Stimulated activated CD4-positive, alpha-beta T cell treated with anti-CD3 and anti-CD28 coated beads, Interleukin-1b, Interleukin-23, amount 100 ng/mL, for 48 hours (primary cell): ENCODE data around the gene OR1J4.
"Not testable (repeated sequence)": the region's sequence is repeated elsewhere in the genome, so short reads cannot be mapped to it uniquely, and the experiment has no call there.

Experiments
- DNase-seq: peaks from one replicate; pipeline ENCODE4 v3.0.0-alpha.2; 2020

The OR1J4 gene

GRCh38 chr9:122518841-122519240 lies at the start of gene OR1J4:
TSS of gene OR1J4 (plus strand) at chr9:122519141. CDS start at chr9:122519141, 0 bp downstream.
- DNase-seq, result no peak

- no peak for DNase-seq
These were observed 44.4 kb upstream of the OR1J4 start for GRCh38 chr9:122474561-122474960.

- no peak for DNase-seq
These were observed 43.2 kb upstream of the OR1J4 start for GRCh38 chr9:122475717-122476116.

- peak; percentile 14 for DNase-seq
These were observed 41.6 kb upstream of the OR1J4 start for GRCh38 chr9:122477346-122477745.

GRCh38 chr9:122477826-122478225 lies 41.1 kb upstream of the OR1J4 start, which contains the start of gene OR1J1:
TSS of gene OR1J1 (minus strand) at chr9:122477926. CDS start at chr9:122477926, 0 bp downstream.
- DNase-seq, result no peak

- DNase-seq, result no peak
These were observed 39.9 kb upstream of the OR1J4 start for GRCh38 chr9:122479062-122479461.

GRCh38 chr9:122498883-122499288 lies 20.1 kb upstream of the OR1J4 start:
- DNase-seq, result peak; percentile 15

GRCh38 chr9:122506964-122507363 lies 12.0 kb upstream of the OR1J4 start:
- DNase-seq, result no peak

- DNase-seq, result no peak
These were observed 8.4 kb upstream of the OR1J4 start, which contains the start of gene OR1J2 for GRCh38 chr9:122510502-122510901. TSS of gene OR1J2 (plus strand) at chr9:122510802. CDS start at chr9:122510802, 0 bp downstream.

- DNase-seq, result no peak
These were observed 715 bp upstream of the OR1J4 start for GRCh38 chr9:122518226-122518625.

- no peak for DNase-seq
These were observed 435 bp downstream of the OR1J4 start for GRCh38 chr9:122519376-122519775.

- DNase-seq, result peak; percentile 37
These were observed 7.7 kb downstream of the OR1J4 start for GRCh38 chr9:122526602-122527001.

- no peak for DNase-seq
These were observed 8.3 kb downstream of the OR1J4 start, which contains the start of gene OR1N1 for GRCh38 chr9:122527193-122527592. TSS of gene OR1N1 (minus strand) at chr9:122527293. CDS start at chr9:122527293, 0 bp downstream.

GRCh38 chr9:122531157-122531556 lies 12.2 kb downstream of the OR1J4 start:
- DNase-seq, result not testable (repeated sequence)

GRCh38 chr9:122536134-122536533 lies 17.2 kb downstream of the OR1J4 start:
- no peak for DNase-seq

- DNase-seq, result not testable (repeated sequence)
These were observed 18.1 kb downstream of the OR1J4 start for GRCh38 chr9:122537066-122537465.

- DNase-seq, result no peak
These were observed 19.8 kb downstream of the OR1J4 start for GRCh38 chr9:122538757-122539156.

- no peak for DNase-seq
These were observed 27.3 kb downstream of the OR1J4 start for GRCh38 chr9:122546196-122546595.

- DNase-seq, result no peak
These were observed 32.4 kb downstream of the OR1J4 start for GRCh38 chr9:122551371-122551770.

GRCh38 chr9:122552812-122553211 lies 33.9 kb downstream of the OR1J4 start, which contains the start of gene OR1N2:
TSS of gene OR1N2 (plus strand) at chr9:122553112. CDS start at chr9:122553212, 100 bp downstream.
- no peak for DNase-seq

GRCh38 chr9:122561446-122561845 lies 42.5 kb downstream of the OR1J4 start:
- no peak for DNase-seq

GRCh38 chr9:122562134-122562760 lies 43.3 kb downstream of the OR1J4 start:
- DNase-seq, result no peak

GRCh38 chr9:122567901-122568300 lies 49.0 kb downstream of the OR1J4 start:
- DNase-seq, result no peak
